AG04450 (cell line): ENCODE measurements around the gene TUBB3. TPM values are rescaled to one million over a fixed set of nuclear protein-coding genes. Genes with fewer than 3 reads are reported as not detected.

Source experiments
- CTCF ChIA-PET: fragments of 300-600, 350-600 bp; formaldehyde crosslinking; extraction: SDS; loops from one replicate; lab custom pipeline; 2022; ENCODE audit warnings: antibody characterized with exemption, inconsistent platforms; lab: Charles Lee
- POLR2A ChIA-PET: fragments of 350-600 bp; formaldehyde crosslinking; extraction: SDS; loops from one replicate; lab custom pipeline; 2021; ENCODE audit warnings: antibody characterized with exemption, inconsistent platforms; lab: Yijun Ruan, JAX
- DNase-seq: peaks from one replicate; pipeline ENCODE4 v3.0.0-alpha.2; 2011; ENCODE audit warnings: low read depth, low spot score
- H3K27ac ChIP-seq: one replicate; pipeline ENCODE4 v1.5.1; 2012; ENCODE audit warnings: low read depth, low read length, control low read depth
- H3K27me3 ChIP-seq: one replicate; pipeline ENCODE4 v1.6.0; 2012; ENCODE audit warnings: low read length; ENCODE audit not compliant: control insufficient read depth, insufficient read depth
- H3K4me3 ChIP-seq: 2 replicates; pipeline ENCODE4 v1.5.1; 2011; ENCODE audit warnings: mild to moderate bottlenecking, low read depth, low read length, control low read depth
- H3K9me3 ChIP-seq: 2 replicates; pipeline ENCODE4 v1.5.1; 2012; ENCODE audit warnings: low read length; ENCODE audit not compliant: control insufficient read depth, insufficient read depth
- polyA plus RNA-seq: library from polyadenylated mRNA; depleted of rRNA; stranded (reverse); fragments of >200 nt; gene quantifications from 2 replicates; pipeline ENCODE4 v1.2.3, GENCODE V29; 2011
- TF ChIP-seq, protein P1 (sequence below): IDR thresholded peaks from 2 replicates; pipeline ENCODE4 v1.5.1; 2011; ENCODE audit warnings: low read depth, low read length, control low read depth, inconsistent platforms

Gene TUBB3
- polyA plus RNA-seq, 1 experiment: 129 TPM

DNA sequence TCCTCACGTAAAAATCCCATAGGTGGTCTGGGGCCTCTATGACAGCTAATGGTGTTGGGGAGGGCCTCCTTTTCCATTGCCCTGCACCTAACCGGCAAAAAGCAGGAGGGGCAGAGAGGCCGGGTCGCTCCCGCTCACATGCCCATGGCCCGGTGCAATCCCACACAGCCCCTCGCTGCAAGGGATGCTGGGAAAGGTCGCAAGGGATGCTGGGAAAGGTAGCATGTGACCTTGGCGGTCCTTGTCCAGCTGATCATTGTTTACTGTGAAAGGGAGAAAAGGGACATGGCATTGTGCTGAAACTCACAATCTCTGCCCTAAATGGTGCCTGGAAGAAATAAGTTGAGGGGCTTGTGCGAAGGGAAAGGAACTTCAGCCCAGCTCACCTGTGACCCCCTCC lies 35.5 kb downstream of the TUBB3 start:
- TF ChIP-seq, protein P1, sequence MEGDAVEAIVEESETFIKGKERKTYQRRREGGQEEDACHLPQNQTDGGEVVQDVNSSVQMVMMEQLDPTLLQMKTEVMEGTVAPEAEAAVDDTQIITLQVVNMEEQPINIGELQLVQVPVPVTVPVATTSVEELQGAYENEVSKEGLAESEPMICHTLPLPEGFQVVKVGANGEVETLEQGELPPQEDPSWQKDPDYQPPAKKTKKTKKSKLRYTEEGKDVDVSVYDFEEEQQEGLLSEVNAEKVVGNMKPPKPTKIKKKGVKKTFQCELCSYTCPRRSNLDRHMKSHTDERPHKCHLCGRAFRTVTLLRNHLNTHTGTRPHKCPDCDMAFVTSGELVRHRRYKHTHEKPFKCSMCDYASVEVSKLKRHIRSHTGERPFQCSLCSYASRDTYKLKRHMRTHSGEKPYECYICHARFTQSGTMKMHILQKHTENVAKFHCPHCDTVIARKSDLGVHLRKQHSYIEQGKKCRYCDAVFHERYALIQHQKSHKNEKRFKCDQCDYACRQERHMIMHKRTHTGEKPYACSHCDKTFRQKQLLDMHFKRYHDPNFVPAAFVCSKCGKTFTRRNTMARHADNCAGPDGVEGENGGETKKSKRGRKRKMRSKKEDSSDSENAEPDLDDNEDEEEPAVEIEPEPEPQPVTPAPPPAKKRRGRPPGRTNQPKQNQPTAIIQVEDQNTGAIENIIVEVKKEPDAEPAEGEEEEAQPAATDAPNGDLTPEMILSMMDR: no peak
- no peaks in the 10 kb centered on the region; the same call in 1 of the 2 replicates for H3K9me3 ChIP-seq
- no peak overlapping the region for H3K27ac ChIP-seq
- ChIA-PET POLR2A (no interaction called here), CTCF (no interaction called here)
- no peaks in the 10 kb centered on the region for H3K27me3 ChIP-seq
- H3K4me3 ChIP-seq: no peak overlapping the region
- no peak for DNase-seq

DNA sequence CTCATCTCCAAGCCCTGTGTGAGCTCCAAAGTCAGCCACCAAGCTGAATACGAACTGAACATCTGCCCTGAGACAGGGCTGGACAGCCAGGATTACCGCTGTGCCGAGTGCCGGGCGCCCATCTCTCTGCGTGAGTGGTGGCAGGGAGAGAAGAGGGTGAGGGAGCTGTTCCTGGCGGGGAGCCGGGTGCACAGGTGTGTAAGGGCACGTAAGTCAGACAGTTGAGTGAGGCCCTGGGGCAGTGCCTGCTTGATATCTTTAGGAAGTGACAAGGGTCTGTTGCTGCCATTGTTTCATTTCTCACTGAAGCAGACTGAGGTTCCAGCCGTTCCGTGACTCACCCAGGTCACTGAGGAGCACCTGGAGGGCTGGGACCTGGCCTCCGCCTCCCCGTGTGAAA lies 37.8 kb downstream of the TUBB3 start:
- TF ChIP-seq, protein P1: no peak
- POLR2A ChIA-PET: no interaction called here

DNA sequence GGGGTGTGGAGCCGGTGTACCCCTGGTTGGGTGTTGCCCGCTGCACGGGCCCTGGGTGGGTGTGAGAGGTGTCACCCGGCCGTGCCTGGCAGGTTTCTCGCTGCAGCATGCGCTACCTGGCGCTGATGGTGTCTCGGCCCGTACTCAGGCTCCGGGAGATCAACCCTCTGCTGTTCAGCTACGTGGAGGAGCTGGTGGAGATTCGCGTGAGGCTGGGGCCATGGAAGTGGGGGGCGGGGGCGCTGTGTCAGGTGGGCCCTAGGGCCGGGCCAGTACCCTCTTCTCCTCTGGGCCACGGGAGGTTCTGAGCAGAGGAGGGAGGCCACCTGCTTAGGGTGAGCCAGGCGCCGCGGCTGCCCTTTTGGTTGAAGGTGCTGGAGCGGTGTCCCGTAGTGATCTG lies 38.8 kb downstream of the TUBB3 start:
- TF ChIP-seq, protein P1: no peak
- no peak for DNase-seq
- POLR2A ChIA-PET: no interaction called here
- H3K27me3 ChIP-seq: no peaks in the 10 kb centered on the region
- no peak overlapping the region for H3K27ac ChIP-seq
- no peaks in the 10 kb centered on the region; the same call in 1 of the 2 replicates for H3K9me3 ChIP-seq
- no peak overlapping the region for H3K4me3 ChIP-seq
- CTCF ChIA-PET: no interaction called here

More for the DNA sequence above, 37.8 kb downstream of the TUBB3 start:
- no peak overlapping the region for H3K4me3 ChIP-seq
- H3K9me3 ChIP-seq: no peaks in the 10 kb centered on the region; the same call in 1 of the 2 replicates
- CTCF ChIA-PET: no interaction called here
- no peak for DNase-seq
- H3K27me3 ChIP-seq: no peaks in the 10 kb centered on the region
- H3K27ac ChIP-seq: no peak overlapping the region

DNA sequence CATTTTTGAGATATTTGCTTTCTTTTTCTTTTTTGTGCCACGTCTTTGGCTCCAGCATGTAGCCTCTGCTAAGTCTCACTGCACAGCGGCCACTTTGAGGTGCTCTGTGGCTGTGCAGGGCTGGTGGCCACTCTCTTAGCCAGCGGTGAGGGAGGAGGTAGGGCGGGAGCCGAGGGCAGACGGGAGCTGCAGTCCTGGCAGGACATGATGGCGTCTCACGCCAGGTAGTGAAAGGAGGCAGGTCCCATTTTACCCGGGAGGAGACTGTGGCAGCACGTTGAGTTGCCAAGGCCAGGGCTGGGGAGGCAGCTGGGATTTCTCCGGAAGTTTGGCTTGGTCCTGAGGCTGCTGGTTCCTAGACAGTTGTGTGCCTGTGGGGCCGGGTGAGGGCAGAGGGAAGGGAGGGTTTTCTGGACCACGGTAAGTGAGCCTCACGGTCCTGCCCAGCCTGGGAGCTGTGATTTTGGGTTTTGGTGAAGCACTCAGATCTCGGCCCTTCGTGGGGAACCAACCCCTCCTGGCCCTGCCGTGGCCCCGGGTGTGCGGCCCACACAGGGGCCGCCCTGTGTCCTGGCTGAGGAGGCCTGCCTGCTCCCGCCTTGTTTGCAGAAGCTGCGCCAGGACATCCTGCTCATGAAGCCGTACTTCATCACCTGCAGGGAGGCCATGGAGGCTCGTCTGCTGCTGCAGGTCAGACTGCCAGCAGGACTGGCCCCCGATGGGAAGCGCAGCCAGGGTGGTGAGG lies 39.8 kb downstream of the TUBB3 start:
- H3K9me3 ChIP-seq: no peaks in the 10 kb centered on the region; the same call in 1 of the 2 replicates
- TF ChIP-seq, protein P1: no peak
- H3K27ac ChIP-seq: no peak overlapping the region
- CTCF ChIA-PET: no interaction called here
- no peaks in the 10 kb centered on the region for H3K27me3 ChIP-seq
- H3K4me3 ChIP-seq: no peak overlapping the region
- DNase-seq: no peak
- POLR2A ChIA-PET: no interaction called here

DNA sequence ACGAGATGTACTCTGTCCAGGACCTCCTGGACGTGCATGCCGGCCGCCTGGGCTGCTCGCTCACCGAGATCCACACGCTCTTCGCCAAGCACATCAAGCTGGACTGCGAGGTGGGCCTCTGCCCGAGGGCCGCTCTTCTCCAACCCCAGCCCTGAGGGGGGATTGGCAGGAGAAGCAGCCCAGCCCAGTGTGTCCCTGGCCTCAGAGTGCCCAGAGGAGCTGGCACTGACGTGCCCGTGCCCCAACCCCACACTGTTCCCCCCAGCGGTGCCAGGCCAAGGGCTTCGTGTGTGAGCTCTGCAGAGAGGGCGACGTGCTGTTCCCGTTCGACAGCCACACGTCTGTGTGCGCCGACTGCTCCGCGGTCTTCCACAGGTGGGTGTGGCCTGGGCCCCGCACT lies 41.1 kb downstream of the TUBB3 start:
- ChIA-PET POLR2A (no interaction called here), CTCF (no interaction called here)
- TF ChIP-seq, protein P1: no peak
- no peak overlapping the region for H3K27ac ChIP-seq
- H3K27me3 ChIP-seq: no peaks in the 10 kb centered on the region
- no peaks in the 10 kb centered on the region; the same call in 1 of the 2 replicates for H3K9me3 ChIP-seq
- no peak for DNase-seq
- H3K4me3 ChIP-seq: no peak overlapping the region
